Measurements from ENCODE around the gene SUCLG2. TPM values are rescaled to one million over a fixed set of nuclear protein-coding genes. Genes with fewer than 3 reads are reported as not detected.

Gene SUCLG2
- total RNA-seq, 1 experiment from 2014 or later: 53.5 TPM

GRCh38 chr3:67362686-67363085, 291.7 kb downstream of the SUCLG2 start:
- no peak for TF ChIP-seq CTCF (IDR thresholded peaks at IDR 0.05; ENCODE audit: insufficient read depth in 1 of 2, low read depth in 1 of 2, low read length in 1 of 2, severe bottlenecking in 1 of 2, unreplicated experiment in 1 of 2)
- intact Hi-C loops (cut with micrococcal nuclease; ENCODE audit: unreplicated experiment): loop anchor here (1.0 kb wide), 1 partner anchor 248 kb away; no protein-coding TSS in a partner anchor
- no peaks in the 10 kb centered on the region for H3K36me3 ChIP-seq (ENCODE audit: control insufficient read depth, insufficient read depth, low read length)
- no peak overlapping the region for H3K4me3 Mint-ChIP-seq (ENCODE audit: unreplicated experiment)
- BruUV-seq (replicated peaks): no TSS peak
- peak; percentile 15 to 39 for DNase-seq
- H3K27ac Mint-ChIP-seq (ENCODE audit: unreplicated experiment): no peak overlapping the region
- H3K27me3 ChIP-seq (replicated peaks; ENCODE audit: control insufficient read depth, insufficient read depth, low read length): no peaks in the 10 kb centered on the region
- no peaks in the 10 kb centered on the region for H3K9me3 Mint-ChIP-seq (ENCODE audit: unreplicated experiment)
- POLR2A ChIA-PET: no interaction called here
- H3K9me3 ChIP-seq: no peaks in the 10 kb centered on the region
- no peaks in the 10 kb centered on the region; the same call in 1 of the 2 replicates for H3K4me1 ChIP-seq
- H3K4me3 ChIP-seq (ENCODE audit: low read depth, low read length): no peak overlapping the region
- H3K27me3 Mint-ChIP-seq (ENCODE audit: insufficient read depth, unreplicated experiment): no peaks in the 10 kb centered on the region
- CTCF ChIA-PET: interaction anchor here (1.1 kb wide), 1 partner anchor 249 kb away, joined by 4 read pairs; no protein-coding TSS in a partner anchor
- no peaks in the 10 kb centered on the region for H3K36me3 Mint-ChIP-seq (ENCODE audit: insufficient read depth, unreplicated experiment)
- peaks cover 10% of the 10 kb centered on the region for H3K4me1 Mint-ChIP-seq (ENCODE audit: low read depth, unreplicated experiment)

GRCh38 chr3:67361770-67362169, 292.6 kb downstream of the SUCLG2 start:
- TF ChIP-seq CTCF (IDR thresholded peaks at IDR 0.05; ENCODE audit: insufficient read depth in 1 of 2, low read depth in 1 of 2, low read length in 1 of 2, severe bottlenecking in 1 of 2, unreplicated experiment in 1 of 2): no peak
- Mint-ChIP-seq H3K9me3 (ENCODE audit: unreplicated experiment) (no peaks in the 10 kb centered on the region), H3K27ac (ENCODE audit: unreplicated experiment) (no peak overlapping the region), H3K27me3 (ENCODE audit: insufficient read depth, unreplicated experiment) (no peaks in the 10 kb centered on the region), H3K4me1 (ENCODE audit: low read depth, unreplicated experiment) (peaks cover 10% of the 10 kb centered on the region), H3K36me3 (ENCODE audit: insufficient read depth, unreplicated experiment) (no peaks in the 10 kb centered on the region), H3K4me3 (ENCODE audit: unreplicated experiment) (no peak overlapping the region)
- no TSS peak for BruUV-seq (replicated peaks)
- Histone ChIP-seq H3K36me3 (ENCODE audit: control insufficient read depth, insufficient read depth, low read length) (no peaks in the 10 kb centered on the region), H3K4me1 (no peaks in the 10 kb centered on the region; the same call in 1 of the 2 replicates), H3K4me3 (ENCODE audit: low read depth, low read length) (no peak overlapping the region), H3K9me3 (no peaks in the 10 kb centered on the region), H3K27me3 (replicated peaks; ENCODE audit: control insufficient read depth, insufficient read depth, low read length) (no peaks in the 10 kb centered on the region)
- DNase-seq: no peak
- CTCF ChIA-PET: no interaction called here
- intact Hi-C loops (cut with micrococcal nuclease; ENCODE audit: unreplicated experiment): loop anchor here (1.0 kb wide), 1 partner anchor 247 kb away; no protein-coding TSS in a partner anchor
- POLR2A ChIA-PET: no interaction called here

- Mint-ChIP-seq H3K27me3 (ENCODE audit: insufficient read depth, unreplicated experiment) (no peaks in the 10 kb centered on the region), H3K27ac (ENCODE audit: unreplicated experiment) (no peak overlapping the region), H3K36me3 (ENCODE audit: insufficient read depth, unreplicated experiment) (no peaks in the 10 kb centered on the region), H3K4me1 (ENCODE audit: low read depth, unreplicated experiment) (peaks cover 10% of the 10 kb centered on the region), H3K4me3 (ENCODE audit: unreplicated experiment) (no peak overlapping the region), H3K9me3 (ENCODE audit: unreplicated experiment) (no peaks in the 10 kb centered on the region)
- no peak for DNase-seq
- ChIA-PET CTCF (no interaction called here), POLR2A (no interaction called here)
- no peaks in the 10 kb centered on the region; the same call in 1 of the 2 replicates for H3K4me1 ChIP-seq
- no peak overlapping the region for H3K4me3 ChIP-seq (ENCODE audit: low read depth, low read length)
- no peaks in the 10 kb centered on the region for H3K9me3 ChIP-seq
- no peak for TF ChIP-seq CTCF (IDR thresholded peaks at IDR 0.05; ENCODE audit: insufficient read depth in 1 of 2, low read depth in 1 of 2, low read length in 1 of 2, severe bottlenecking in 1 of 2, unreplicated experiment in 1 of 2)
- no peaks in the 10 kb centered on the region for H3K27me3 ChIP-seq (replicated peaks; ENCODE audit: control insufficient read depth, insufficient read depth, low read length)
- no peaks in the 10 kb centered on the region for H3K36me3 ChIP-seq (ENCODE audit: control insufficient read depth, insufficient read depth, low read length)
- intact Hi-C loops (cut with micrococcal nuclease; ENCODE audit: unreplicated experiment): no loop called here
- no TSS peak for BruUV-seq (replicated peaks)
Measured at GRCh38 chr3:67361323-67361722, 293.1 kb downstream of the SUCLG2 start.

Measured in Caco-2 (cell line).